Fibroblast of mammary gland (primary cell): Measurements from ENCODE around the gene PEX26.

Experiments
- DNase-seq: peaks from one replicate; pipeline ENCODE4 v3.0.0-alpha.2; 2010; ENCODE audit warnings: low read depth
- H3K4me3 ChIP-seq: 2 replicates; pipeline ENCODE4 v1.5.1; 2011; ENCODE audit warnings: low read depth, mild to moderate bottlenecking, low read length, moderate library complexity; ENCODE audit not compliant: control insufficient read depth
- CTCF ChIP-seq: conservative IDR thresholded peaks from 2 replicates; pipeline ENCODE4 v1.5.1; 2011; ENCODE audit warnings: low read depth, low read length, inconsistent platforms; ENCODE audit not compliant: control insufficient read depth, insufficient read depth

The PEX26 gene

DNA sequence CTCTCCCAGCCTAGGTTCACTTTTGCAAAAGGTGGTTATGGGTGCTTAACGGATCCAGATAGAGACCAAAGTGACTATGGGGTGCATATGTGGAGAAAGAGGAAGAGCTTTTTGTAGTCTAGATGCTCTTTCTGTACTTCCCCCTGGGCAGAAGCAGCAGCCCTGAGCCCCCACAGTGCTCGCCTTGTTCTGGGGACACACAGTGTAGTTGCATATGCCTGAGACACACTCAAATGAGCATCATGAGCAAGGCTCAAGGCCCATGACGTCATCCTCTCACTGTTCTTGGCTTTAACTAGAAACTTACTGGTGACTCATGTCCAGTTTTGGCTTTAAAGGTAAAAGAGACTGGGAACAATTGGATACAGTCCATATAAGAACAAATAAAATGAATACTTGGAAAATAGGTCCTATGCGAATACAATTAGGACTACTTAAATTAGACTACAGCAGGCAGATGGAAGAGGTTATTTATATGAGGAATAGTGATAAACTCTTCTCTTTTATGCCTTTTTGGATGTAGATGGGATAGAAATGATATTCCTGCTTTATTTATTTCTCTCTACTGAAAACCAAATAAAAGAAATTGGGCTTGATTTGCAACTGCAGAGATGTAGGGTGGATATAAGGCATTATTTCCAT, 20.1 kb upstream of the PEX26 start:
- peak; percentile 100 for DNase-seq
- TF ChIP-seq CTCF = no peak
- H3K4me3 ChIP-seq = no peak overlapping the region

DNA sequence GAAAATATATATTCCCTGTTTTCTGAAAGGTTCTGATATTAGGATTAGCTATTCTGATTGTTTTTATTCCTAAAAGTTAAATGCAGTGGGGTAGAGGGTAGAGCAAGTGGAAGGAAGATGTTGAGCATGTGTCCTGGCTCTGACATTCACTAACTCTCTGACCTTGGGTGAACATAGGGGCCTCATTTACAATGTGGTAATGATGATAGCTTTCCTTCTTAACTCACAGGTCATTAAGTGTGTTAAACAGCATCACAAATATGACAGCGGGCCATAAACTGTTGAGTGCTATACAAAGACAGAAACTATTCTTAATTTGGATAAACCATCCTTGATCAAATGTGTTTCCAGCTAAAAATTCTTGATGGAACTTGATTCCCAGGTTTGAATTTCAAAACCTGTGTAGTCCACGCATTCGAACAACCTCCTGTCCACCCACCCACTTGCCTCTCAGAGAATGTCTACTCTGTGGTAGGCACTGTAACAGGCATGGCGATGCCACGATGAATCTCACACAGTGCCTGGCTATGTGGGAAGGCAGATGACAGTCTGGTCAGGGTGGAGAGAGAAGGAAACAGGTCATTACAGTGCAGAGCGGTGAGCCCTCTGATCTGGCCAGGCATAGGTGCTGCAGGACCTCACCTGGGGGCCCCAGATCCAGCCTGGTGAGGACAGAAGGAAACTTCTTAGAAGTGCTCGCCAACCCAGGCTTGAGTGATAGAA, 19.3 kb upstream of the PEX26 start:
- no peak for DNase-seq
- no peak overlapping the region for H3K4me3 ChIP-seq
- TF ChIP-seq CTCF = no peak

DNA sequence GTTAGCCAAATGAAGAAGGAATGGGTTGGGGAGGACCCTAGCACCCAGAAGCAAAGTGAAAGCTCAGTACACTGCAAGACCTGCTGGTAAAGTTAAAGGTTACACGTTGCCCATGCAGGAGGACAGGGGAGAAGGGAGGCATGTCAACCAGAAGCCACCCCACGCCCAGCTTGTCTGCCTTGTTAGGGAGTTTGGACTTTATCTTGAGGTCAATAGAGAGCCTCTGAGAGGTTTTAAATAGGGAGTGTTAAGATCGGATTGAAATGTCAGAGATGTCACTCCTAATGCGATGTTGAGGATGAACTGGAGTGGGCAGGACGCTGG, 18.7 kb upstream of the PEX26 start:
- no peak for DNase-seq
- TF ChIP-seq CTCF = no peak
- no peak overlapping the region for H3K4me3 ChIP-seq

DNA sequence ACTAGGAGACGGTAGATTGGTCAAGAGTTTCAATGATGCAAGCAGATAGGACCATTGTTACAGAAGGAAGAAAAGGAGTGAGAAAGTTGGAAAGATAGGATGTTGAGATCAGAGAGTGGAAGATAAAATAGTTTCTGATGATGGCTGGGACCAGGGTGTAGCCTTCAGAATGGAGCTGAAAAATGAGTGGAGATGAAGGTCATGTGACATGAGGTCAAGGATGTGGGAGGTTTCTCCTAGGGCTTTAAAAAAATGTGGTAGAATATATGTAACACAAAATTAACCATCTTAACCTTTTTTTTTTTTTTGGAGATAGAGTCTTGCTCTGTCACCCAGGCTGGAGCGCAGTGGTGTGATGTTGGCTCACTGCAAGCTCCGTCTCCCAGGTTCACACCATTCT, 18.3 kb upstream of the PEX26 start:
- H3K4me3 ChIP-seq = no peak overlapping the region
- no peak for DNase-seq
- no peak for TF ChIP-seq CTCF

- DNase-seq = no peak
- TF ChIP-seq CTCF = no peak
- H3K4me3 ChIP-seq = no peak overlapping the region
Observed at GRCh38 chr22:18059991-18060390, 17.8 kb upstream of the PEX26 start.

DNA sequence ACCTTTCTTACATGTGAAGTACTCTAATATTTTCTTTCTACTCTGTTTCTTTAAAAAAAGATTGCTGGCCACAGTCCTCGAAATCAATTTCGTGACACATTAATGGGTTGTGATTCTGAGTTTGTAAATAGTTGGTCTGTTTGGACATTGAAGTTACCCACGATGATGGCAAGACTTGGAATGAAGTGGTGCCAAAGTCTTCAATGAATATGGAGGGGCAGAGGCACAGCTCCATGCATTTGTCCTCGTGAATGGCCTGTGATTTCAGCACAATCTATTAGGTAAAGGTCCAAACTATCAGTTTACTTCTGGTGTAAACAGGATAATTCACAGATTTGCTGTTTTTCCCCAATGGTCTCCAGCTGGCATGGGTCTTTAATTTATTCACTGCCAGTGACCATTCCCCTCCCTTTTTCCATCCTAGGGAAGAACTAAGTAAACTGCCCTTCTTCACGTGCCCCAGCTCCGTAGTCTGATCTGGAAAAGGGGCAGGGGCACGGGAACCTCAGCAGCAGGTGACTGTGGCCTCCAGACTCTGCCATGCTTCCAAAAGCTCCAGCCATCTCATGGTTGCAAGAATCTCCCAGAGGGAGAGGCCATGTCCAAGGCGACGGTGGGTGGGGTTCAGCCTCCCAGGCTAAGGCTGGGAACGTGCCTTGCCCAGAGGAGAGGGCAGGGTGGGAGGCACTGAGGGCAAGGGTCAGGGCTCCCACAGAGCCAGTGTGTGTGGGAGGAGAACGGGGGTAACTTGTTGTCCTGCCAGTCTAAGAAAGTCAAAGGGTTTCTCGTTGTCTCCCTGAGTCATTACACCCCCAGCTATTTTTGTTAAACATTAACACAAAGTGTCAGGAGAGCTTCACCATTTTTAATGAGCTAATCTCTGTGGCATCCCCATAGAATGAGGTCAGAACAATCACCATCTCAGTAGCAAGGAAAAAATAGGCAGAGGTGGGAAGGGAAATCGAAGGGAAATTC, 16.9 kb upstream of the PEX26 start:
- DNase-seq = peak; percentile 62
- TF ChIP-seq CTCF = no peak
- no peak overlapping the region for H3K4me3 ChIP-seq
